Esophagus (tissue), 2 donors: Measurements from ENCODE around the gene LTB4R. TPM values are rescaled to one million over a fixed set of nuclear protein-coding genes. Genes with fewer than 3 reads are reported as not detected.
A peak's percentile ranks its signal among the peaks of the same experiment; 100 is the strongest.

Source experiments
- H3K27ac ChIP-seq, 2 donors: one replicate each; pipeline ENCODE4 v1.5.1; 2013; ENCODE audit warnings: low read depth in 2 of 2, mild to moderate bottlenecking in 2 of 2, inconsistent platforms in 1 of 2, low read length in 1 of 2, moderate library complexity in 1 of 2
- H3K27me3 ChIP-seq, 2 donors: one replicate each; pipeline ENCODE4 v1.6.1; 2013; ENCODE audit warnings: low read length in 2 of 2, control low read depth in 1 of 2, mild to moderate bottlenecking in 1 of 2; ENCODE audit not compliant: insufficient read depth in 2 of 2, control insufficient read depth in 1 of 2
- H3K36me3 ChIP-seq, 2 donors: one replicate each; pipeline ENCODE4 v1.6.1; 2013; ENCODE audit warnings: low read length in 1 of 2; ENCODE audit not compliant: control insufficient read depth in 2 of 2, insufficient read depth in 2 of 2
- H3K4me1 ChIP-seq, 2 donors: one replicate each; pipeline ENCODE4 v1.6.1; 2013; ENCODE audit warnings: low read length in 1 of 2; ENCODE audit not compliant: control insufficient read depth in 2 of 2, insufficient read depth in 2 of 2
- H3K4me3 ChIP-seq, 2 donors: one replicate each; pipeline ENCODE4 v1.5.1; 2013; ENCODE audit warnings: low read length in 2 of 2, mild to moderate bottlenecking in 2 of 2, low read depth in 1 of 2, moderate library complexity in 1 of 2
- H3K9me3 ChIP-seq, 2 donors: one replicate each; pipeline ENCODE4 v1.6.1; 2013; ENCODE audit warnings: mild to moderate bottlenecking in 2 of 2, low read depth in 1 of 2, low read length in 1 of 2, moderate library complexity in 1 of 2; ENCODE audit not compliant: control insufficient read depth in 2 of 2, insufficient read depth in 1 of 2
- WGBS, 2 donors: extraction: QIAGEN DNeasy Blood & Tissue Kit; methylation state at CpG; one replicate each; pipeline ENCODE4 v1.1.7; 2013; 5-methylcytosine and 5-hydroxymethylcytosine counted together
- polyA plus RNA-seq, 2 donors: library from polyadenylated mRNA; stranded (reverse); fragments of 200-250 nt; gene quantifications; one replicate each; pipeline ENCODE4 v1.2.3, GENCODE V29; 2013
- donor health status: healthy with polysubstance abuse.
- donor health status: Bipolar disorder and iron deficiency.

Gene LTB4R
- polyA plus RNA-seq, 2 donors: 63.3 to 73.6 TPM

DNA sequence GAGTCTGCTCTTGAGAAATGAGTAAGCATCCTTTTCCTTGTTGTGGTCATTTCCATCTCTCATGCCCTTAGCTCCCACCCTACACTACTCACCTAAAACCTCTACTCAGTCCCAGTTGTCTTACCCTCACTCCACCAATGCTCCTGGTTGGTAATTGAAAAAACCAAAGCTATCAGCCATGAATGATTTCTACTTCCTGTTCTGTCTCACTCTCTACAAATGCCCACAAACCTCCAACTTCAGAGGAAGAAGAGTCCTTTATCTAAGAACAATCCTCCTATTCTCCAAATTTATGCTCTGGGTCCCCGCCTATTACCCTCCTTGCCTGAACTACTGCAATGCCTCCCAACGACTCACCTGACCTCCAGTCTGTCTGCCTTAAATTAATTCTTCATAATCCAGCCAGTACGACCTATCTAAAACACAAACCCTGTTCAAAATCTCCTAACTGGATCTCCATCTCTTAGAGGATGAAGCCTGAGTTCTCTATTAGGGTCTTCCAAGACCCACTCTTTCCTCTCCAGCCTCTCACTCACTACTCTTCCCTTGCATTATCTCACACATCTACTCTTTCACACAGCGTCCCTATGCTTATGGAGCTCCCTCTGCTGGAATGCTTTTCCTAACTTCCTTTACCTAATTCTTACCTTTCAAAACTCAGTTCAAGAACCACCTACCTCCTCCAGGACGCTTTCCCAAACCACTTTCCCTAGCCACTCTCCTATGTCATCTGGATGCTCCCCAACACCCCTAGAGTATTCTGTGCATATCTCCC lies 13.9 kb upstream of the LTB4R start:
- peaks cover 4 to 10% of the 10 kb centered on the region in 2 donors for H3K4me1 ChIP-seq
- WGBS, 2 donors: 38 to 39% methylated on average over 5 of the region's 5 CpGs
- H3K27ac ChIP-seq: peak overlapping the region; percentile 44 to 74
- peak overlapping the region in 1 of 2 donors; percentile 6 for H3K4me3 ChIP-seq
- H3K27me3 ChIP-seq: no peaks in the 10 kb centered on the region
- H3K36me3 ChIP-seq: peaks cover 9 to 27% of the 10 kb centered on the region in 2 donors
- H3K9me3 ChIP-seq: no peaks in the 10 kb centered on the region

DNA sequence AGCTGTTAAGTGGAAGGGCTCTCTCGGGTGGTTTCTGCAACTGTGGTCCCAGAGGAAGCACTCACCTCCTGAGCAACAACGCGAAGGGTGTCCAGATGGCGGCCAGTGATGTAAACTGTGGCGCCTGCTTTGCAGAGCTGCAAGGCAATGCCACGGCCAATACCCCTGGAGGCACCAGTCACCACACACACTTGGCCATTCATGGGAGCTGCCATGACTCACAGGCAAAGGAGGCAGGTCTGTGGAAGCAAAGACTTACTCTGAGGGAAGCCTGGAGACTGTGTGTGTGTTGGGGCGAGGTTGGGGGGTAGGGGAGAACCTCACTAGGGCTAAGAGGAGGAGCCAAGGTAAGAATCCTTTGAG lies 12.4 kb upstream of the LTB4R start:
- Histone ChIP-seq H3K27me3 (no peaks in the 10 kb centered on the region), H3K9me3 (no peaks in the 10 kb centered on the region), H3K36me3 (peaks cover 12 to 30% of the 10 kb centered on the region in 2 donors), H3K4me1 (peaks cover 4 to 10% of the 10 kb centered on the region in 2 donors), H3K4me3 (peak overlapping the region; percentile 88 to 89), H3K27ac (peak overlapping the region; percentile 97 to 98)
- 38 to 40% methylated on average over 7 of the region's 7 CpGs for WGBS, 2 donors

DNA sequence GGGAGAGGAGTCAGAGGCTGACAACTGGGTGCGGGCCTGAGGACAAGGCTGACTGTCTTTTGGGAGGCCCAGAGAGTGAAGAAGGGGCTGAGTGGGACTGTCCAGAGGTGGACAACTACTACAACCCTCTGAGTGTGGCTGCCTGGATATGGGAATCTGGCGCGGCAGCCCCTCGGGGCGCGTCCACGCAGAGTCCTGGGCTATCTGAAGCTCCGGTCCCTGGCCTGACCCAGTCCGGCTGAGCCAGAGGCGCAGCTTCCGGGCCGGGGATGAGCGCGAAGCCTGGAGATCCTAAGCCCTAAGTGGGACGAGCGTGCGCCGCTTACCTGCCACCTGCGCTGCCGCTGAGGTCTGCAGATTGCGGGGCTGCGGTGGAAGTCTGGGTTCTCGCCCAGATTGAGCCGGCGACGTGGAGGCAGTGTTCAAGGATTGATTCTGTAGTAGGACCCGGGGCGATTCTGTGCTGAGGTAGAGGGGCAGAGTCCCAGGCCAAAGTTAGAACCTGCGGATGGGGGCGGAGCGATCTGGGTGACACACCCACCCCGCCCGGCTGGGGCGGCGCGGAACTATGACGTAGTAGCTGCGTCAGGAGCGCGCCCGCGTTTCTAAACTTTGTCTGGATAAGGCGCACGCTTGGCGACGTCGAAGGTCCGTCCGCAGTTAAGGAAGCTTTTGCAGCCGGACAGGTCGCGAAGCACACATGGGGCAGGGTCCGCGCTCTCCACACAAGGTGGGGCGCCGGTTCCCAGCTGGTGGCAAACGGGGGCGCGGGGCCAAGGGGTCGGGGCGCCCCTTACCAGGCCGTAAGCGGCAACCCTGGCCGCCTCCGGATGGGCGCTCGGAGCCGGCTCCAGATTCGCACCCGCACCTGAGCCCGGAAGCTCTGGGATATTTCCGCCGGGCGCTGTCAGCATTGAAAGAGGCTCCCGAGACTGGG lies 11.8 kb upstream of the LTB4R start, which contains the start of the genes DHRS1 and NOP9:
DHRS1 (minus strand) TSS at position 526 of the 937 bp plus-strand sequence. CDS start 674 bp downstream, outside the sequence.
NOP9 (plus strand) TSS at position 596 of the 937 bp plus-strand sequence; CDS start at position 701, 105 bp downstream.
- Histone ChIP-seq H3K27me3 (no peaks in the 10 kb centered on the region), H3K4me1 (peaks cover 4 to 10% of the 10 kb centered on the region in 2 donors), H3K4me3 (peak within 1 kb of the TSS; percentile 88 to 89), H3K36me3 (peaks cover 12 to 36% of the 10 kb centered on the region in 2 donors), H3K27ac (peak within 1 kb of the TSS; percentile 97 to 98), H3K9me3 (no peaks in the 10 kb centered on the region)
- WGBS, 2 donors: 0 to 1% methylated on average over 65 to 75 of the region's 75 CpGs

DNA sequence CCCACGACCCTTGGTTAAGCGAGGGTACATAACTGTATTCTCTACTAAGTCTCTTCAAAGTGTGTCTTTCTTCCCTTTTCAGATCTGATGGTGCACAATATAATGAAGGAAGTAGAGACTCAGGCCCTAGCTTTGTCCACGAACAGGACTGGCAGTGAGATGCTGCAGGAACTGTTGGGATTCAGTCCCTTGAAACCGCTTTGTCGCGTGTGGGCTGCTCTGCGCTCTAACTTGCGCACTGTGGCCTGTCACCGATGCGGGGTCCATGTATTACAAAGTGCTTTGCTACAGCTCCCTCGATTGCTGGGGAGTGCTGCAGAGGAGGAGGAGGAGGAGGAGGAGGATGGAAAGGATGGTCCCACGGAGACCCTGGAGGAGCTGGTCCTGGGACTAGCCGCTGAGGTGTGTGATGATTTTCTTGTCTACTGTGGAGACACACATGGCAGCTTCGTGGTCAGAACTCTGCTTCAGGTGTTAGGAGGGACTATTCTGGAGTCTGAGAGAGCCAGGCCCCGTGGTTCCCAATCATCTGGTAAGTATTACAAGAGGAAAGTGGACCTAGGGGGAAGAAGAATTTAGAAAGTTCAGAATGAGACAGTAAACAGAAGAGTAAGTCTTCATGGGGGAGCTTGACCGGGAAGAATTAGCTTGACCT lies 10.8 kb upstream of the LTB4R start:
- Histone ChIP-seq H3K27me3 (no peaks in the 10 kb centered on the region), H3K36me3 (peaks cover 14 to 42% of the 10 kb centered on the region in 2 donors), H3K4me1 (peaks cover 4 to 10% of the 10 kb centered on the region in 2 donors), H3K4me3 (peak overlapping the region; percentile 88 to 89), H3K27ac (peak overlapping the region; percentile 89 to 98), H3K9me3 (no peaks in the 10 kb centered on the region)
- 27 to 30% methylated on average over 16 of the region's 16 CpGs for WGBS, 2 donors

DNA sequence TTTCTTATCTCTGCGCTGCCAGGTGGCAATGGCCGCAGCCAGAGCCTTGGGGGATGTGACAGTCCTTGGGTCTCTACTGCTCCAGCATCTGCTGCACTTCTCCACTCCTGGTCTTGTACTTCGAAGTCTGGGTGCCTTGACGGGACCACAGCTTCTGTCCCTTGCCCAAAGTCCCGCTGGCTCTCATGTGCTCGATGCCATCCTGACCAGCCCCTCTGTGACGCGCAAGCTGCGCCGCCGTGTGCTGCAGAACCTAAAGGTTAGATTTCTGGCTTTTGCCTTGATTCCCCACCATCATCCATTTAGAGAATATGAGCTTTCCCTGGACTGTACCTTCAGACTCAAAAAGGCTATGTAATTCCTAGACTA lies 7.3 kb upstream of the LTB4R start:
- H3K9me3 ChIP-seq: no peaks in the 10 kb centered on the region
- no peak overlapping the region for H3K4me3 ChIP-seq
- H3K27me3 ChIP-seq: no peaks in the 10 kb centered on the region
- H3K36me3 ChIP-seq: peaks cover 20 to 49% of the 10 kb centered on the region in 2 donors
- H3K27ac ChIP-seq: no peak overlapping the region
- WGBS, 2 donors: 94 to 96% methylated on average over 11 of the region's 11 CpGs
- peaks cover 4 to 5% of the 10 kb centered on the region in 2 donors for H3K4me1 ChIP-seq

DNA sequence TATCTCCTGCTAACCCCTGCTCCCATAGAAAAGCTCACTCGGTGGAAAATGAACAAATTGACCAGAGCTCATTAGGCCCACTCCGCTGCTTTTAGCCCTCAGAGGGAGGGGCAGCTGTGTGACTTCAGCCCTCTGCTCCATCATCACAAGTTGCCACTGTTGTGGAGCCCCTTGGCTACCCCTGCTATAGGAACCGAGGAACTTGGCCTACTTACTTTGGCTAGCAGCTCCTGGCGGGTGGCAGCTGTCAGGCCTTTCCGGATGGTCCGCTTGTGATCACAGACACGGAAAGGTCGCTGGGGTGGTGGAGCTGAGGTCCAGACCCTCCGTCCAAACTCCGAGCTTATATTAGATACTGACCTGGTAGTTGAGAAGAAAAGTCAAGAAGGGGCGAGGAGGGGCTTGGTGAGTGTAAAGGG lies 4.1 kb upstream of the LTB4R start:
- 82% methylated on average over 11 of the region's 11 CpGs for WGBS, 2 donors

DNA sequence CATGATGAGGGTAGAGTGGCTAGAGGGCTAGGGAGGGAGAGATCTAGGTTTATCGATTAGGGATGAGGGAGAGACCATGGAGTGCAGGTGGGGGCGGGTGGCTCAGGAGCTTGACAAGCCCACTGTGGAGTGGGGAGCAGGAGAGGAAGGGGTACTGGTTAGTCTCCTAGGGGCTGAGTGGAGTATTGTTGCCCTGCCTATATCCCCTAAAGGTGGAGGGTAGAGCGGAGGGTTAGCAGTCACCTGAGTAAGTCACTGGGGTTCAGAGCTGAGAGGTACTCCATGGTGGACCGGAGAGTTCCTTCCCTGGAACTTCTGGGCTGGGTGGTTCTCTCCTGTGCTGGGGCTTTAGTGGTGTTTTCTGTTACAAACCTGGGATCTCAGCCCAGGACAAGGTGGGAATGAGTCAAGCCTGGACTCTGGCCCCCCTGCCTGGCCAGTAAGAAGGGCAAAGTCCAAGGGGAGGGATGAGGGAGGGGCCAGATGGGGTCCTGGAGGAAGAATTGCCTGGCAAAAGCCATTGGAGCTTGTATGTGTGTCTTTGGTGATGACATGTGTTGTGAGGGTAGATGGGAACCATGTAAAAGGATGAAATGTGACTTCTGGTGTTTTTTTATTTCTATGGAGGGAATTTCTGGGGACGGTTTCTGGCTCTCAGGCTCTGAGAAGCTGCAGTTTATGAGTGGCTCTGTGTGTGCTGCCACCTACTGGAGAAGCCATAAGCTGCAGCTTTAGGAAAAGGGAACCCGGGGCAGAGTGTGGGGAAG lies 3.5 kb upstream of the LTB4R start, which contains the start of gene CIDEB:
CIDEB (minus strand) TSS at position 403 of the 767 bp plus-strand sequence; CDS start at position 284, 119 bp downstream.
- Histone ChIP-seq H3K9me3 (no peaks in the 10 kb centered on the region), H3K27ac (peak within 1 kb of the TSS in 1 of 2 donors; percentile 35), H3K36me3 (peaks cover 10 to 38% of the 10 kb centered on the region in 2 donors), H3K27me3 (no peaks in the 10 kb centered on the region), H3K4me1 (peaks cover 3 to 28% of the 10 kb centered on the region in 2 donors), H3K4me3 (no peak within 1 kb of the TSS)
- 46 to 58% methylated on average over 6 of the region's 6 CpGs for WGBS, 2 donors

More for the DNA sequence above, 4.1 kb upstream of the LTB4R start:
- Histone ChIP-seq H3K4me1 (peaks cover 2 to 26% of the 10 kb centered on the region in 2 donors), H3K36me3 (peaks cover 15 to 41% of the 10 kb centered on the region in 2 donors), H3K4me3 (no peak overlapping the region), H3K27ac (no peak overlapping the region), H3K27me3 (no peaks in the 10 kb centered on the region), H3K9me3 (no peaks in the 10 kb centered on the region)

DNA sequence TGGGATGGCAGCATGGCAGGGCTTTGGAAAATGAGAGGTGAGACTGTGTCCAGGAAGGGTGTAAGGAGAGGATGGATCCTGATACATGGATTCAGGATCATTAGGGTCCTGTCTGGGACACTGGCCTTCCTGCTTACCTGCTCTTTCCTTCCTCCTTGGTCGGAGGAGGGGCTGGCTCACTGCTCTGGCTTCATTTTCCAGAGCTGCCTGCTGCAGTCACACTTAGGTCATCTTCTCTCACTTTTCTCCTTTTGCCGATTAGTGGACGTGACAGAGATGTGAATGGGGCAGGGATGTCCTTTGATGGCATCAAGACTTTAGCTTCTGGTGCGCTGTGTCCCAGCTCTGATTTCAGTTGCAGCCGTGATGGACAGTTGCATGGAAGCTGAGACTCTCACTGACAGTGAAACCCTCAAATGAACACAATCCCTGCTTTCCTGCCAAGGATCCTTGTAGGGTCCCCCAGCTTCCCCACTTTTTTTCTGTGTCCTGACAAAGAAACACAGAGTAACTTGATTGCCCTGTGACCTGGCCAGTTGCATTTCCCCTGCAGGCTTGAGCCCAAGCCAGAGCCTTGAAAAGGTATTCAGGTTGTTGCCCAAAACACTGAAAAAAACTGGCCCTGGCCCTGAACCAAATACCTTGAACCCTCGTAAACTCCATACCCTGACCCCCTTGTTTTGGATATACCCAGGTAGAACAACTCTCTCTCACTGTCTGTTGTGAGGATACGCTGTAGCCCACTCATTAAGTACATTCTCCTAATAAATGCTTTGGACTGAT lies 2.8 kb upstream of the LTB4R start:
- Histone ChIP-seq H3K36me3 (peaks cover 10 to 37% of the 10 kb centered on the region in 2 donors), H3K27me3 (no peaks in the 10 kb centered on the region), H3K9me3 (no peaks in the 10 kb centered on the region), H3K4me1 (peaks cover 6 to 28% of the 10 kb centered on the region in 2 donors), H3K4me3 (no peak overlapping the region), H3K27ac (peak overlapping the region; percentile 35 to 94)
- WGBS, 2 donors: 78 to 80% methylated on average over 7 of the region's 7 CpGs
